Heart right ventricle (tissue), 16 donors: Measurements from ENCODE around the gene GFI1. TPM values are rescaled to one million over a fixed set of nuclear protein-coding genes. Genes with fewer than 3 reads are reported as not detected.

Experiments
- ATAC-seq, 8 donors: fragments of 200-7000 bp; cut with Tn5 transposase; one replicate each; pipeline ENCODE4 v1.9.1; 2020; ENCODE audit warnings: mild to moderate bottlenecking in 8 of 8, moderate library complexity in 8 of 8, moderate number of reproducible peaks in 1 of 8
- DNase-seq, 2 donors: peaks; one replicate each; pipeline ENCODE4 v3.0.0-alpha.2; 2020
- H3K27ac ChIP-seq, 10 donors: fragments of 200-600 bp; sonication (generic) in 2 of 10; one replicate each; pipeline versions ENCODE4 v1.5.0 to v1.8.0; 2020 to 2022; ENCODE audit warnings: mild to moderate bottlenecking in 3 of 10
- H3K27me3 ChIP-seq, 7 donors: fragments of 200-600 bp; one replicate each; pipeline ENCODE4 v1.8.0; 2021 to 2022; ENCODE audit warnings: mild to moderate bottlenecking in 2 of 7
- H3K36me3 ChIP-seq, 9 donors: fragments of 200-600 bp; sonication (generic) in 1 of 9; one replicate each; pipeline versions ENCODE4 v1.5.0 to v1.8.0; 2020 to 2022; ENCODE audit warnings: mild to moderate bottlenecking in 2 of 9
- H3K4me1 ChIP-seq, 9 donors: fragments of 200-600 bp; sonication (generic) in 1 of 9; one replicate each; pipeline versions ENCODE4 v1.5.0 to v1.8.0; 2020 to 2022; ENCODE audit warnings: mild to moderate bottlenecking in 4 of 9
- H3K4me3 ChIP-seq, 10 donors: fragments of 200-600 bp; sonication (generic) in 2 of 10; one replicate each; pipeline versions ENCODE4 v1.5.0 to v1.8.0; 2020 to 2022; ENCODE audit warnings: mild to moderate bottlenecking in 7 of 10, moderate library complexity in 2 of 10
- H3K9me3 ChIP-seq, 11 donors: fragments of 200-600 bp in 10 of 11; sonication (generic) in 2 of 11; one replicate each; pipeline versions ENCODE4 v1.5.0 to v1.8.0; 2013 to 2022; ENCODE audit warnings: mild to moderate bottlenecking in 2 of 11, control low read depth in 1 of 11, moderate library complexity in 1 of 11
- CTCF ChIP-seq, 9 donors: fragments of 200-600 bp; sonication (generic) in 2 of 9; IDR thresholded peaks; one replicate each; pipeline versions ENCODE4 v1.5.0 to v1.8.0; 2021 to 2022; ENCODE audit warnings: antibody characterized with exemption in 9 of 9, mild to moderate bottlenecking in 5 of 9, moderate library complexity in 1 of 9
- WGBS, 2 donors: extraction: QIAGEN DNeasy Blood & Tissue Kit; methylation state at CpG; one replicate each; pipeline ENCODE4 v1.1.7; 2013; ENCODE audit warnings: inconsistent platforms in 1 of 2; 5-methylcytosine and 5-hydroxymethylcytosine counted together
- intact Hi-C, 10 donors: fragments of 100-400 bp; cut with DNase I; formaldehyde crosslinking; loops; one replicate each; pipeline versions ENCODE4 v1.11.1 to v1.14.2; 2022
- polyA plus RNA-seq, 2 donors: library from polyadenylated mRNA; stranded (reverse); fragments of 200-250 nt; gene quantifications; one replicate each; pipeline ENCODE4 v1.2.3, GENCODE V29; 2013
- total RNA-seq, 10 donors: library from RNA; stranded (reverse); fragmentation: NEBNext Ultra II Directional in 3 of 10; extraction: Animal tissue kit (Norgen Biotek cat#: 25700) in 3 of 10; gene quantifications; one replicate each; pipeline versions ENCODE4 v1.2.1 to v1.2.4, GENCODE V29; 2021 to 2023
- donor health status: Arrhythmogenic right ventricular cardiomyopathy.
- donor health status: ischemic (EF 13 %, LVEDD 7.1; RV severe dilation, severe dysfunction).
- donor health status: healthy with polysubstance abuse.
- donor health status: DM: no; HTN: yes; CAD: no.
- donor health status: DM: no; HTN: no; CAD: no.
- donor health status: ischemic (EF 25% LVEDD 6.9; RV normal size, moderate dysfunction).
- donor health status: ischemic (EF 25% LVEDD 5.7; RV mildly dilated, moderate dysfunction).
- donor health status: healthy.
- donor health status: DM: yes; HTN: yes; CAD: no.
- donor health status: Ischemic cardiomyopathy.
- donor health status: ischemic (EF 35%, LVEDD 5.7; RV mildly dilated, moderate dysfunction).
- donor health status: nonischemic (EF 11% LVEDD 7.7; RV severe dilation, severe dysfunction).
- donor health status: DM: yes; HTN: yes; CAD: no.
- donor health status: PGD.
- donor health status: ischemic (EF 29% LVEDD 5.4; RV normal size, mild dysfunction).
- donor health status: nonischemic (EF 23%, LVEDD 6.1; RV moderate dilation, normal function).

The GFI1 gene
- total and polyA plus RNA-seq, 12 donors: 0.09 to 1.3 (median 0.15) TPM; not detected in 3

DNA sequence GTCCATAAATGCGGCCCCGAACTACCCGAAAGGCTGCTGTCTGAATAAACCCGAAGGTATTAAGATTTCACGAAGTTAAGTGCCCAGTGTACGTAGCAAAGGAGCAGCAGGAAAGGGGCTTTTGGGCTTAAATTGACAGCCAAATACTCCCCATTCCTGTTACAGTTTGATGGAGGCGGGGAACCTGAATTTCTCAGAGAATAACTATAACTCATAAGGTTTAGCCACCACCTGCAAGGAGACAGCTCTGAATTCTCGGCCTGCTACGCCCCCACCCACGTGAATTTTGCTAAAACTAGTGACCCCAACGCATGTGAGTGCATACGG lies 5.2 kb downstream of the GFI1 start:
- no peaks in the 10 kb centered on the region for H3K36me3 ChIP-seq
- H3K4me3 ChIP-seq: peak overlapping the region in 7 of 10 donors; percentile 47 to 70 (median 58)
- no peak for TF ChIP-seq CTCF (IDR thresholded peaks at IDR 0.05)
- intact Hi-C loops: loop anchor here in 1 of 10 donors (10.0 kb wide), 1 partner anchor 103 kb away; no protein-coding TSS in a partner anchor
- H3K27ac ChIP-seq: no peak overlapping the region
- H3K9me3 ChIP-seq: no peaks in the 10 kb centered on the region
- no peak for DNase-seq
- ATAC-seq: no peak
- H3K27me3 ChIP-seq: peaks cover 45 to 86% (median 78%) of the 10 kb centered on the region in 7 donors
- H3K4me1 ChIP-seq: peaks cover 31 to 63% (median 59%) of the 10 kb centered on the region in 9 donors
- 14 to 18% methylated on average over 12 of the region's 12 CpGs for WGBS, 2 donors

GRCh38 chr1:92480813-92481598 lies 5.7 kb downstream of the GFI1 start:
- ATAC-seq (peak in 1 of 8 donors; percentile 14), DNase-seq (peak in 1 of 2 donors; percentile 16)
- 8 to 15% methylated on average over 65 of the region's 65 CpGs for WGBS, 2 donors
- H3K36me3 ChIP-seq: no peaks in the 10 kb centered on the region
- H3K4me3 ChIP-seq: peak overlapping the region in 8 of 10 donors; percentile 2 to 70 (median 38)
- no peak overlapping the region for H3K27ac ChIP-seq
- peaks cover 31 to 60% (median 53%) of the 10 kb centered on the region in 9 donors for H3K4me1 ChIP-seq
- intact Hi-C loops: loop anchor here in 1 of 10 donors (10.0 kb wide), 1 partner anchor 104 kb away; no protein-coding TSS in a partner anchor
- peaks cover 45 to 81% (median 73%) of the 10 kb centered on the region in 7 donors for H3K27me3 ChIP-seq
- TF ChIP-seq CTCF (IDR thresholded peaks at IDR 0.05): no peak
- no peaks in the 10 kb centered on the region for H3K9me3 ChIP-seq

- H3K4me1 ChIP-seq: peaks cover 27 to 53% (median 46%) of the 10 kb centered on the region in 9 donors
- ATAC-seq (no peak), DNase-seq (no peak)
- intact Hi-C loops: loop anchor here in 1 of 10 donors (10.0 kb wide), 1 partner anchor 104 kb away; no protein-coding TSS in a partner anchor
- H3K27me3 ChIP-seq: peaks cover 38 to 74% (median 66%) of the 10 kb centered on the region in 7 donors
- H3K9me3 ChIP-seq: no peaks in the 10 kb centered on the region
- TF ChIP-seq CTCF (IDR thresholded peaks at IDR 0.05): no peak
- H3K36me3 ChIP-seq: no peaks in the 10 kb centered on the region
- peak overlapping the region in 7 of 10 donors; percentile 2 to 60 (median 18) for H3K4me3 ChIP-seq
- H3K27ac ChIP-seq: no peak overlapping the region
- 17 to 20% methylated on average over 59 of the region's 59 CpGs for WGBS, 2 donors
These were observed 6.4 kb downstream of the GFI1 start for GRCh38 chr1:92480200-92480812.

- Histone ChIP-seq H3K27ac (no peak overlapping the region), H3K4me1 (peaks cover 20 to 46% (median 39%) of the 10 kb centered on the region in 9 donors), H3K4me3 (no peak overlapping the region), H3K27me3 (peaks cover 30 to 67% (median 59%) of the 10 kb centered on the region in 7 donors), H3K9me3 (no peaks in the 10 kb centered on the region), H3K36me3 (no peaks in the 10 kb centered on the region)
- intact Hi-C loops: no loop called here
- TF ChIP-seq CTCF (IDR thresholded peaks at IDR 0.05): no peak
- DNase-seq (no peak), ATAC-seq (no peak)
- 89 to 91% methylated on average over 9 of the region's 9 CpGs for WGBS, 2 donors
These were observed 7.1 kb downstream of the GFI1 start for GRCh38 chr1:92479587-92479986.
